Placental epithelial cell (primary cell): ENCODE data around the gene HNRNPA2B1. TPM values are rescaled to one million over a fixed set of nuclear protein-coding genes. Genes with fewer than 3 reads are reported as not detected.

Source experiments
- total RNA-seq: library from RNA; depleted of rRNA; stranded (reverse); fragments of >200 nt; gene quantifications from 2 replicates; pipeline ENCODE4 v1.2.3, GENCODE V29; 2012

HNRNPA2B1 gene
- total RNA-seq: 93.0 and 96.8 TPM in 2 replicates

DNA sequence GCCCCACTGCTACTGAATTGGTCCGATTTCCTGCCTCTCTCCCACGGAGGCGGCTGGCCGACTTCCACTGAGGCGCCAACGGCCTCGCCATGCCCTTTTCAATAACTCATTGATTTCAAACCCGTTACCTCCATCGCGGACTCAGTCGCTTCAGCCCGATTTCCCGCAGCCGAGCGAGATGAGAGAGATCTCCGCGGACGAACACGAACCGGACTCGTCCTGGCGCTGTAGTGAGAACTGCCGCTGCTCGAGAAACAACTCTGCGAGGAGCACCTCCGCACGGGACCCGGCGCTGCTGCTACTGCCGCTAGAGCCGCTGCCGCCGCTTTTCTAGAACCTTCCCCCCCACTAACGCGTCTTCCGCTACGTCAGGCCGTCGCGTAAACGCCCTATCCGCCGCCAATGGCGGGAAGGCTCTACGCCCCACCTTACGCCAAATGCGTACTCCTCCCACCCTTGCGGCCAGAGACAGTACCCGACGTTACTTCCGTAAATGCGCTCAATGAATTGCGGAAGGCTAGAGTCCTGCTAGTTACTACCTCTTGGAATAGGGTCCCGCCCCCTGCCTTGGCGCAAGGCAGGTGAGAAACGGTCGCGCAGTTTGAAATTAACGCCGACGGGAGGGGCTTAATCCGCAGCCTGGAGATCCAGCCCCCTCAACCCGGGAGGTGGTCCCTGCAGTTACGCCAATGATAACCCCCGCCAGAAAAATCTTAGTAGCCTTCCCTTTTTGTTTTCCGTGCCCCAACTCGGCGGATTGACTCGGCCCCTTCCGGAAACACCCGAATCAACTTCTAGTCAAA, at the start of gene HNRNPA2B1:
Gene HNRNPA2B1, minus strand, starts transcription at position 303 of the 803 bp plus-strand sequence. Its CDS starts 169 bp downstream, at position 134.

GRCh38 chr7:26201247-26202018, 887 bp upstream of the HNRNPA2B1 start, which contains the start of gene CBX3:
Gene CBX3, plus strand, starts transcription at chr7:26201745. Its CDS starts 1,254 bp downstream, at chr7:26202999.

DNA sequence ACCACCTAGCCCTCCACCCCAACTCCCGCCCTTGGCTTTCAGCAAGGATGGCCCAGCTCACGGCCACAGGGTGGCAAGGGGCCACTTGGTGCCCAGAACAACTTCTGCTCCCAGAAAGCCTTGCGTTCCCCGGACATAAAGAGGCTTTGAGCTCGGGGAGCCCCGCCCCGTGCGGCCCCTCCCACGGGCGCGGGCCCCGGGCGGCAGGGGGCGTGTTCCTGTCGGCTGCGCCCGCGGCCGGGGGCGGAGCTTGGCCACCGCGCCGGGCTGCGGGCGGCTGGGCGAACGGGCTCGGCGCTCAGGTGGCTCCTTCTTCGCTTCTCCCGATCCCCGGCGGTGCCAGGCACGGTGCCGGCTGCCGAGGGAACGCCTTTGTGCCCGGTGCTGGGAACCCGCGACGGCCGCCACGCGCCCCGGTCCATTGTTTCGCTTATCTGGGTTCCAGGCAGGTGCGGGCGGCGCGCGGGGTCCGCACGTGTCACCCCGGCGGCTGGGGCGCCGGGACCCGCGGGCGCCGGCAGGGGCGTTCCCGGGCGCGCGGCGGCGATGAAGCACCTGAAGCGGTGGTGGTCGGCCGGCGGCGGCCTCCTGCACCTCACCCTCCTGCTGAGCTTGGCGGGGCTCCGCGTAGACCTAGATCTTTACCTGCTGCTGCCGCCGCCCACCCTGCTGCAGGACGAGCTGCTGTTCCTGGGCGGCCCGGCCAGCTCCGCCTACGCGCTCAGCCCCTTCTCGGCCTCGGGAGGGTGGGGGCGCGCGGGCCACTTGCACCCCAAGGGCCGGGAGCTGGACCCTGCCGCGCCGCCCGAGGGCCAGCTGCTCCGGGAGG, 48.4 kb downstream of the HNRNPA2B1 start, which contains the start of gene NFE2L3:
Gene NFE2L3, plus strand, starts transcription at position 246 of the 829 bp plus-strand sequence. Its CDS starts 301 bp downstream, at position 547.

Other genes starting within 250 kb of the HNRNPA2B1 start
- under 0.01 TPM in 1 of 2 replicates, not detected in the other for gene NFE2L3, start 48.5 kb downstream of the HNRNPA2B1 start, total RNA-seq
- 67.1 and 72.8 TPM in 2 replicates for gene CBX3, start 999 bp upstream of the HNRNPA2B1 start, total RNA-seq
- gene SNX10, start 91.1 kb upstream of the HNRNPA2B1 start, total RNA-seq: 0.54 and 1.2 TPM in 2 replicates